PC-3 (cell line): Measurements from ENCODE around the gene TMEM238L. TPM values are rescaled to one million over a fixed set of nuclear protein-coding genes. Genes with fewer than 3 reads are reported as not detected.

Source experiments
- ATAC-seq: fragments of 200-7000 bp; cut with Tn5 transposase; 2 replicates; pipeline ENCODE4 v1.9.1; 2020; ENCODE audit warnings: mild to moderate bottlenecking, moderate library complexity
- BruUV-seq: library from RNA; stranded (reverse); fragments of 400-500 nt; replicated peaks from 2 replicates; lab custom pipeline; 2021; lab: Mats Ljungman, UMichigan
- CTCF ChIA-PET: fragments of 300-600 bp; sonication (Branson Sonifier 250); formaldehyde crosslinking; loops from one replicate; lab custom pipeline; 2022; ENCODE audit warnings: antibody characterized with exemption; lab: Charles Lee
- POLR2A ChIA-PET: fragments of 300-600 bp; sonication (Branson Sonifier 250); formaldehyde crosslinking; loops from one replicate; lab custom pipeline; 2022; ENCODE audit warnings: antibody characterized with exemption; ENCODE audit not compliant: unreplicated experiment; lab: Charles Lee
- DNase-seq: peaks from one replicate; pipeline ENCODE4 v3.0.0-alpha.2; 2015
- H2AFZ ChIP-seq: fragments of 300-600 bp; sonication (generic); 2 replicates; pipeline ENCODE4 v1.6.0; 2016; ENCODE audit warnings: antibody characterized with exemption, low read length
- H3F3A ChIP-seq: fragments of 300-600 bp; sonication (generic); one replicate; pipeline ENCODE4 v1.6.0; 2017; ENCODE audit warnings: antibody characterized with exemption, low read length, control low read depth, mild to moderate bottlenecking; ENCODE audit not compliant: unreplicated experiment
- H3K27ac ChIP-seq: fragments of 300-600 bp; sonication (generic); 2 replicates; pipeline ENCODE4 v1.5.1; 2016; ENCODE audit warnings: mild to moderate bottlenecking, low read length
- H3K27me3 ChIP-seq: fragments of 300-600 bp; sonication (generic); 2 replicates; pipeline ENCODE4 v1.6.1; 2016; ENCODE audit warnings: low read length, mixed read lengths
- H3K36me3 ChIP-seq: fragments of 300-600 bp; sonication (generic); 2 replicates; pipeline ENCODE4 v1.6.1; 2016; ENCODE audit warnings: low read depth, mixed run types, low read length, mixed read lengths
- H3K4me1 ChIP-seq: fragments of 300-600 bp; sonication (generic); 2 replicates; pipeline ENCODE4 v1.5.1; 2016; ENCODE audit warnings: low read length; ENCODE audit not compliant: insufficient read depth
- H3K4me2 ChIP-seq: fragments of 300-600 bp; sonication (generic); 2 replicates; pipeline ENCODE4 v1.6.0; 2016; ENCODE audit warnings: low read length
- H3K4me3 ChIP-seq: fragments of 300-600 bp; sonication (generic); 2 replicates; pipeline ENCODE4 v1.5.1; 2016; ENCODE audit warnings: mild to moderate bottlenecking, low read length, mixed read lengths
- H3K79me2 ChIP-seq: fragments of 300-600 bp; sonication (generic); 2 replicates; pipeline ENCODE4 v1.6.1; 2017; ENCODE audit warnings: low read length, mixed read lengths
- H3K9ac ChIP-seq: fragments of 300-600 bp; sonication (generic); 2 replicates; pipeline ENCODE4 v1.6.0; 2016; ENCODE audit warnings: mild to moderate bottlenecking, low read length
- H3K9me2 ChIP-seq: fragments of 300-600 bp; sonication (generic); replicated peaks from 2 replicates; pipeline ENCODE4 v1.6.1; 2016; ENCODE audit warnings: mixed run types, low read length, mixed read lengths
- H3K9me3 ChIP-seq: fragments of 300-600 bp; sonication (generic); 2 replicates; pipeline ENCODE4 v1.6.1; 2016; ENCODE audit warnings: low read length, mixed read lengths
- H4K20me1 ChIP-seq: fragments of 300-600 bp; sonication (generic); 2 replicates; pipeline ENCODE4 v1.6.1; 2016; ENCODE audit warnings: low read length, mixed read lengths
- EZH2 ChIP-seq: fragments of 300-600 bp; sonication (generic); IDR thresholded peaks from one replicate; pipeline ENCODE4 v1.6.1; 2017; ENCODE audit warnings: antibody characterized with exemption, mild to moderate bottlenecking, low read length; ENCODE audit not compliant: unreplicated experiment
- EZH2phosphoT487 ChIP-seq: fragments of 300-600 bp; sonication (generic); IDR thresholded peaks from 2 replicates; pipeline ENCODE4 v1.6.1; 2018; ENCODE audit warnings: mild to moderate bottlenecking, antibody characterized with exemption, low read length, borderline replicate concordance
- intact Hi-C: fragments of 100-400 bp; cut with micrococcal nuclease; formaldehyde crosslinking; loops from 2 replicates; pipeline ENCODE4 v1.9.0; 2023
- total RNA-seq: library from RNA; depleted of rRNA; stranded (reverse); fragments of >200 nt; gene quantifications from 2 replicates; pipeline ENCODE4 v1.2.3, GENCODE V29; 2014
- TF ChIP-seq, protein P1 (sequence below): fragments of 300-600 bp; sonication (generic); conservative IDR thresholded peaks from 2 replicates; pipeline ENCODE4 v1.5.1; 2017; ENCODE audit warnings: antibody characterized with exemption, low read depth, mild to moderate bottlenecking, low read length

TMEM238L gene
- total RNA-seq, 1 experiment from 2014 or later: not detected

DNA sequence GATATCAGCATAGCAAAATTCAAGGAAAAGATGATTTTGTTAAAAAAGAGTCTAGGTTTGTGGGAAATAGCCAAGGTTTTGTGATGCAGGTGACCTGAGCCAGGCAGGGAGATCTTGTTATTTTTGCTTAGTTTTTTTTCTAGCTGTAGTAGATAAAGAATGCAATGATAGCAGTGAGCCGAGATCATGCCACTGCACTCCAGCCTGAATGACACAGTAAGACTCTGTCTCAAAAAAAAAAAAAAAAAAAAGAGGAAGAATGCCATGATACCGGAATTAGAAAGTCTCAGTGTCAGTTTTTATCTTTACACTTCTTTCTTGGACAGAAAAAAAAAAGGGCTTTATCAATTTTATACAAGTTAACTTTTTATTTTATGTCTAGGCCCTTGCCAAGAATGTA is 27.5 kb downstream of the TMEM238L start:
- Histone ChIP-seq H3K9me3 (no peaks in the 10 kb centered on the region), H3K27ac (no peak overlapping the region), H3K9ac (no peak overlapping the region), H3K27me3 (no peaks in the 10 kb centered on the region), H3K4me1 (no peaks in the 10 kb centered on the region), H3K9me2 (no peaks in the 10 kb centered on the region), H3F3A (no peaks in the 10 kb centered on the region), H3K4me3 (no peak overlapping the region), H2AFZ (no peak overlapping the region), H4K20me1 (no peaks in the 10 kb centered on the region), H3K79me2 (no peaks in the 10 kb centered on the region), H3K4me2 (no peak overlapping the region), H3K36me3 (no peaks in the 10 kb centered on the region; the same call in 1 of the 2 replicates)
- no peak for DNase-seq
- ChIA-PET POLR2A (no interaction called here), CTCF (no interaction called here)
- intact Hi-C loops: no loop called here
- BruUV-seq: no TSS peak
- TF ChIP-seq, protein P1, sequence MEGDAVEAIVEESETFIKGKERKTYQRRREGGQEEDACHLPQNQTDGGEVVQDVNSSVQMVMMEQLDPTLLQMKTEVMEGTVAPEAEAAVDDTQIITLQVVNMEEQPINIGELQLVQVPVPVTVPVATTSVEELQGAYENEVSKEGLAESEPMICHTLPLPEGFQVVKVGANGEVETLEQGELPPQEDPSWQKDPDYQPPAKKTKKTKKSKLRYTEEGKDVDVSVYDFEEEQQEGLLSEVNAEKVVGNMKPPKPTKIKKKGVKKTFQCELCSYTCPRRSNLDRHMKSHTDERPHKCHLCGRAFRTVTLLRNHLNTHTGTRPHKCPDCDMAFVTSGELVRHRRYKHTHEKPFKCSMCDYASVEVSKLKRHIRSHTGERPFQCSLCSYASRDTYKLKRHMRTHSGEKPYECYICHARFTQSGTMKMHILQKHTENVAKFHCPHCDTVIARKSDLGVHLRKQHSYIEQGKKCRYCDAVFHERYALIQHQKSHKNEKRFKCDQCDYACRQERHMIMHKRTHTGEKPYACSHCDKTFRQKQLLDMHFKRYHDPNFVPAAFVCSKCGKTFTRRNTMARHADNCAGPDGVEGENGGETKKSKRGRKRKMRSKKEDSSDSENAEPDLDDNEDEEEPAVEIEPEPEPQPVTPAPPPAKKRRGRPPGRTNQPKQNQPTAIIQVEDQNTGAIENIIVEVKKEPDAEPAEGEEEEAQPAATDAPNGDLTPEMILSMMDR: no peak
- TF ChIP-seq EZH2 (no peak), EZH2phosphoT487 (no peak)
- no peak for ATAC-seq

DNA sequence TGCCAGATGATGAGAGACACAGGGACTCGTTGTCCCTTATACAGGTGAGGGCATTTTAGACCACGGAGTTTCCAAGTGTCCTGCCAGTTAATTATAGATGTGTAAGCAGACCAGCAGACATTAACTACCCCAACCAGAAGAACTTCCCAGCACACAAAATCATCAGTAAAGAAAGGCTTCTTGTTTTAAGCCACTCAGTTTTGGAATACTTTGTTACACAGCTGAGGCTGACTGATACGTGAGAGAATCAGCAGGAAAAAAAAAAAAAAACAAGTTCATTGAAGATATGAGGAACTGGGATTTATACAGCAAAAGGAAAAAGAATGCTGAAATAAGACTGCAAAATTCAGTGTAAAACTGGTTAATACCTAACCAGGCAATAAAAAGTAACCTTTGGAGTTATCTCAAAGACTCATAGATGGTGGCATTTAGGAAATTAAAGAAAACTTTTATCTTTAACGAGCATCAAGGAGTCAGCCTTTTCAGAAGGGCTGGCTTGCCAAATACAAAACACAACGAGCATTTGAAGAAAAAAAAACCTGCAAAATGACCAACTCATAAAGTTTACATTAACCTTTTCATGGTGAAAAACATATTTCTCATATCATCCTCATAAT is 28.1 kb downstream of the TMEM238L start:
- Histone ChIP-seq H4K20me1 (no peaks in the 10 kb centered on the region), H3K9me3 (no peaks in the 10 kb centered on the region), H3K4me1 (no peaks in the 10 kb centered on the region), H3K4me3 (no peak overlapping the region), H3K36me3 (no peaks in the 10 kb centered on the region; the same call in 1 of the 2 replicates), H3F3A (no peaks in the 10 kb centered on the region), H3K4me2 (no peak overlapping the region), H3K79me2 (no peaks in the 10 kb centered on the region), H2AFZ (no peak overlapping the region), H3K9ac (no peak overlapping the region), H3K9me2 (no peaks in the 10 kb centered on the region), H3K27ac (no peak overlapping the region), H3K27me3 (no peaks in the 10 kb centered on the region)
- no peak for DNase-seq
- ChIA-PET CTCF (no interaction called here), POLR2A (no interaction called here)
- TF ChIP-seq, protein P1: no peak
- TF ChIP-seq EZH2phosphoT487 (no peak), EZH2 (no peak)
- BruUV-seq: no TSS peak
- ATAC-seq: no peak
- intact Hi-C loops: no loop called here

DNA sequence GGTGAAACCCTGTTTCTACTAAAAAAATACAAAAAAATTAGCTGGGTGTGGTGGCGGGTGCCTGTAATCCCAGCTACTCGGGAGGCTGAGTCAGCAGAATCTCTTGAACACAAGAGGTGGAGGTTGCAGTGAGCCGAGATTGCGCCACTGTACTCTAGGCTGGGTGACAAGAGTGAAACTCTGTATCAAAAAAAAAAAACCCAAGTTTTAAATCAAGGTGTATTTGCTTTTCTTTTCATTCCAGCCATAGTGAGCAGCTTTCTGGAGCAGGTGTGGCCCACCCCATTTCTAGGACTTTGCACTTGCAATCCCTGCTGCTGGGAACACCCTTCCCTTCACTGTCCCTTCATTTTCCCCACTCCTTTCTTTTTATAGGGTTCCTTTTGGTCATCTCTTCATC is 28.8 kb downstream of the TMEM238L start:
- no peak overlapping the region for H3K27ac ChIP-seq
- no peaks in the 10 kb centered on the region for H3K9me3 ChIP-seq
- H3K4me3 ChIP-seq: no peak overlapping the region
- H3K36me3 ChIP-seq: no peaks in the 10 kb centered on the region; the same call in 1 of the 2 replicates
- H3K9me2 ChIP-seq: no peaks in the 10 kb centered on the region
- H3K4me1 ChIP-seq: no peaks in the 10 kb centered on the region
- no peaks in the 10 kb centered on the region for H4K20me1 ChIP-seq
- ChIA-PET POLR2A (interaction anchor here (0.6 kb wide), 1 partner anchor 180 kb away, joined by 3 read pairs; no protein-coding TSS in a partner anchor), CTCF (no interaction called here)
- ATAC-seq: no peak
- DNase-seq: no peak
- no peak overlapping the region for H3K9ac ChIP-seq
- TF ChIP-seq EZH2 (no peak), EZH2phosphoT487 (no peak)
- TF ChIP-seq, protein P1: no peak
- intact Hi-C loops: no loop called here
- H3K27me3 ChIP-seq: no peaks in the 10 kb centered on the region
- H2AFZ ChIP-seq: no peak overlapping the region
- no peak overlapping the region for H3K4me2 ChIP-seq
- H3K79me2 ChIP-seq: no peaks in the 10 kb centered on the region
- H3F3A ChIP-seq: no peaks in the 10 kb centered on the region
- no TSS peak for BruUV-seq
